Measurements from ENCODE around the gene ZBTB7B. TPM values are rescaled to one million over a fixed set of nuclear protein-coding genes. Genes with fewer than 3 reads are reported as not detected.

Gene ZBTB7B
- total RNA-seq, 1 experiment from 2014 or later: 38.3 TPM

GRCh38 chr1:155000411-155000725 lies 2.2 kb upstream of the ZBTB7B start:
- TF ChIP-seq CTCF (conservative IDR thresholded peaks at IDR 0.05): no peak

More at GRCh38 chr1:155000411-155000725, 2.2 kb upstream of the ZBTB7B start:
- peak overlapping the region; percentile 92 to 97 (median 96); a peak in 6 of 7 replicates for H3K27ac Mint-ChIP-seq
- no peaks in the 10 kb centered on the region for H3K79me1 ChIP-seq (ENCODE audit: insufficient read depth, low read depth, low read length, poor library complexity, severe bottlenecking)
- peaks cover 23 to 36% of the 10 kb centered on the region in 2 experiments for H3K4me1 Mint-ChIP-seq
- H2BK120ac ChIP-seq (ENCODE audit: low read depth, low read length, poor library complexity, severe bottlenecking): no peak overlapping the region
- no peak overlapping the region for H2BK5ac ChIP-seq (ENCODE audit: insufficient read length, low read length)
- peaks cover 3% of the 10 kb centered on the region for H3K27me3 Mint-ChIP-seq (ENCODE audit: low read depth)
- peaks cover 5% of the 10 kb centered on the region; the same call in 1 of the 2 replicates for H3K4me1 ChIP-seq (ENCODE audit: insufficient read depth, low read length)
- H3T11ph ChIP-seq (ENCODE audit: low read length): no peak overlapping the region
- WGBS (ENCODE audit: extremely low coverage, insufficient read length, low lambda C conversion rate): no CpG with 5 or more reads among the region's 13 CpGs
- H3K36me3 Mint-ChIP-seq (ENCODE audit: insufficient read depth in 1 of 3, low read depth in 3 of 3): no peaks in the 10 kb centered on the region; a peak in 1 of 7 replicates
- H3K9me3 Mint-ChIP-seq: peaks cover 0 to 2% of the 10 kb centered on the region in 2 experiments; a peak in 2 of 5 replicates
- H2BK15ac ChIP-seq (ENCODE audit: low read depth, low read length): no peak overlapping the region
- H2AFZ ChIP-seq (ENCODE audit: low read length): no peak overlapping the region
- H3K9me3 ChIP-seq (ENCODE audit: control insufficient read depth, low read depth, low read length): no peaks in the 10 kb centered on the region
- H3K23ac ChIP-seq (ENCODE audit: insufficient read length, low read depth, low read length): no peak overlapping the region
- H3K79me2 ChIP-seq (ENCODE audit: insufficient read depth, low read length): no peaks in the 10 kb centered on the region; the same call in 1 of the 2 replicates
- peak overlapping the region; percentile 6 for H3K9ac ChIP-seq (ENCODE audit: extremely low read depth, insufficient read length, low read length)
- H4K20me1 ChIP-seq (ENCODE audit: control insufficient read depth, insufficient read depth, insufficient read length): no peaks in the 10 kb centered on the region
- H3K56ac ChIP-seq (ENCODE audit: insufficient read length, low read depth, low read length): no peak overlapping the region
- no peaks in the 10 kb centered on the region for H3K27me3 ChIP-seq (ENCODE audit: insufficient read depth, low read length)
- no peak for DNase-seq
- no peak overlapping the region for H4K91ac ChIP-seq (ENCODE audit: insufficient read length, low read depth, low read length)
- no peak overlapping the region for H3K14ac ChIP-seq (ENCODE audit: insufficient read depth, low read length)
- peak overlapping the region; percentile 93 to 97 for H3K4me3 Mint-ChIP-seq
- no peak overlapping the region for H2BK12ac ChIP-seq (ENCODE audit: insufficient read length, low read depth, low read length)
- H3K27ac ChIP-seq (ENCODE audit: insufficient read length, low read depth, low read length): peak overlapping the region; percentile 41
- H4K8ac ChIP-seq (replicated peaks; ENCODE audit: insufficient read length, low read depth, low read length): no peak overlapping the region
- no peak overlapping the region for H2AK5ac ChIP-seq (ENCODE audit: insufficient read length, low read length)
- H3K23me2 ChIP-seq (ENCODE audit: insufficient read length, low read depth, low read length, poor library complexity, severe bottlenecking): peaks cover 26% of the 10 kb centered on the region
- peak overlapping the region; percentile 90 for H3K4me2 ChIP-seq (ENCODE audit: insufficient read depth, insufficient read length, low read length)
- H3K18ac ChIP-seq (ENCODE audit: insufficient read length, low read depth, low read length): peak overlapping the region; percentile 61
- no peak overlapping the region for H4K5ac ChIP-seq (ENCODE audit: insufficient read length, low read depth, low read length)
- H2BK20ac ChIP-seq (ENCODE audit: low read depth, low read length, poor library complexity, severe bottlenecking): no peak overlapping the region
- H3K4ac ChIP-seq (ENCODE audit: low read depth, low read length): no peak overlapping the region
